ENCODE measurements around the gene SLC19A3.
"Not testable (repeated sequence)": the region's sequence is repeated elsewhere in the genome, so short reads cannot be mapped to it uniquely, and the experiment has no call there.

The SLC19A3 gene

GRCh38 chr2:227717687-227718567, at the start of gene SLC19A3:
Gene SLC19A3, minus strand, starts transcription at chr2:227718028. Its CDS starts 15,710 bp downstream, at chr2:227702318.
- in situ Hi-C loops (cut with HindIII; ENCODE audit: low sequenced_read_pairs): no loop called here
- H3K4me3 ChIP-seq (ENCODE audit: low read depth, low read length): peak within 1 kb of the TSS; percentile 46
- DNase-seq (ENCODE audit: low read depth, low spot score): peak; percentile 82
- TF ChIP-seq CTCF (IDR thresholded peaks at IDR 0.05; ENCODE audit: low read depth, low read length): no peak

- peak; percentile 81 for TF ChIP-seq CTCF (IDR thresholded peaks at IDR 0.05; ENCODE audit: low read depth, low read length)
Measured at GRCh38 chr2:227766373-227766883, 48.6 kb upstream of the SLC19A3 start.

GRCh38 chr2:227765788-227766372, 48.1 kb upstream of the SLC19A3 start:
- TF ChIP-seq CTCF (IDR thresholded peaks at IDR 0.05; ENCODE audit: low read depth, low read length): no peak
- DNase-seq (ENCODE audit: low read depth, low spot score): no peak
- H3K4me3 ChIP-seq (ENCODE audit: low read depth, low read length): no peak overlapping the region
- in situ Hi-C loops (cut with HindIII; ENCODE audit: low sequenced_read_pairs): no loop called here

More at GRCh38 chr2:227766373-227766883, 48.6 kb upstream of the SLC19A3 start:
- DNase-seq (ENCODE audit: low read depth, low spot score): peak; percentile 73
- in situ Hi-C loops (cut with HindIII; ENCODE audit: low sequenced_read_pairs): no loop called here
- H3K4me3 ChIP-seq (ENCODE audit: low read depth, low read length): no peak overlapping the region

- DNase-seq (ENCODE audit: low read depth, low spot score): no peak
- in situ Hi-C loops (cut with HindIII; ENCODE audit: low sequenced_read_pairs): no loop called here
- H3K4me3 ChIP-seq (ENCODE audit: low read depth, low read length): no peak overlapping the region
- TF ChIP-seq CTCF (IDR thresholded peaks at IDR 0.05; ENCODE audit: low read depth, low read length): no peak
Measured at GRCh38 chr2:227761740-227762476, 44.1 kb upstream of the SLC19A3 start.

- no peak for DNase-seq (ENCODE audit: low read depth, low spot score)
- no peak overlapping the region for H3K4me3 ChIP-seq (ENCODE audit: low read depth, low read length)
- no peak for TF ChIP-seq CTCF (IDR thresholded peaks at IDR 0.05; ENCODE audit: low read depth, low read length)
- in situ Hi-C loops (cut with HindIII; ENCODE audit: low sequenced_read_pairs): no loop called here
Measured at GRCh38 chr2:227759411-227760118, 41.7 kb upstream of the SLC19A3 start.

- H3K4me3 ChIP-seq (ENCODE audit: low read depth, low read length); in situ Hi-C loops (cut with HindIII; ENCODE audit: low sequenced_read_pairs); DNase-seq (ENCODE audit: low read depth, low spot score): not testable (repeated sequence)
Measured at GRCh38 chr2:227756261-227756660, 38.4 kb upstream of the SLC19A3 start.
